ENCODE data around the gene HEMGN.
"Not testable (repeated sequence)": the region's sequence is repeated elsewhere in the genome, so short reads cannot be mapped to it uniquely, and the experiment has no call there.

The HEMGN gene

GRCh38 chr9:97963232-97963631 lies 25.3 kb upstream of the HEMGN start:
- no peak for DNase-seq

- DNase-seq = no peak
Measured at GRCh38 chr9:97962575-97962974, 24.6 kb upstream of the HEMGN start.

- DNase-seq = no peak
Measured at GRCh38 chr9:97962136-97962535, 24.2 kb upstream of the HEMGN start.

- no peak for DNase-seq
Measured at GRCh38 chr9:97961361-97961760, 23.4 kb upstream of the HEMGN start.

GRCh38 chr9:97960678-97961328 lies 22.8 kb upstream of the HEMGN start:
- not testable (repeated sequence) for DNase-seq

- no peak for DNase-seq
Measured at GRCh38 chr9:97959585-97959984, 21.6 kb upstream of the HEMGN start.

GRCh38 chr9:97958812-97959511 lies 21.0 kb upstream of the HEMGN start:
- no peak for DNase-seq

- no peak for DNase-seq
Measured at GRCh38 chr9:97956331-97956730, 18.4 kb upstream of the HEMGN start.

- DNase-seq = peak; percentile 60
Measured at GRCh38 chr9:97954550-97954989, 16.6 kb upstream of the HEMGN start.

GRCh38 chr9:97950873-97951272 lies 12.9 kb upstream of the HEMGN start:
- DNase-seq = not testable (repeated sequence)

- DNase-seq = not testable (repeated sequence)
Measured at GRCh38 chr9:97947094-97947493, 9.1 kb upstream of the HEMGN start.

- DNase-seq = not testable (repeated sequence)
Measured at GRCh38 chr9:97945470-97945869, 7.5 kb upstream of the HEMGN start.

GRCh38 chr9:97944612-97945011 lies 6.6 kb upstream of the HEMGN start:
- no peak for DNase-seq

- no peak for DNase-seq
Measured at GRCh38 chr9:97943308-97943855, 5.4 kb upstream of the HEMGN start.

GRCh38 chr9:97941323-97941722 lies 3.4 kb upstream of the HEMGN start:
- no peak for DNase-seq

GRCh38 chr9:97940741-97941140 lies 2.8 kb upstream of the HEMGN start:
- DNase-seq = no peak

- no peak for DNase-seq
Measured at GRCh38 chr9:97940233-97940632, 2.3 kb upstream of the HEMGN start.

GRCh38 chr9:97936998-97937397 lies 974 bp downstream of the HEMGN start:
- DNase-seq = no peak

GRCh38 chr9:97935276-97935675 lies 2.7 kb downstream of the HEMGN start:
- DNase-seq = no peak

GRCh38 chr9:97934321-97935115 lies 3.5 kb downstream of the HEMGN start:
- no peak for DNase-seq

- DNase-seq = no peak
Measured at GRCh38 chr9:97933297-97933998, 4.5 kb downstream of the HEMGN start.

GRCh38 chr9:97930972-97931371 lies 7.0 kb downstream of the HEMGN start:
- DNase-seq = no peak

Measured in central memory CD4-positive, alpha-beta T cell (primary cell).